Right lobe of liver (tissue), 6 donors: ENCODE data around the gene TNIK. TPM values are rescaled to one million over a fixed set of nuclear protein-coding genes. Genes with fewer than 3 reads are reported as not detected.

Experiments
- ATAC-seq, 4 donors: fragments of 200-7000 bp; cut with Tn5 transposase; one replicate each; pipeline ENCODE4 v1.9.1; 2020; ENCODE audit warnings: mild to moderate bottlenecking in 4 of 4, moderate library complexity in 4 of 4
- DNase-seq, 3 donors: peaks; one replicate each; pipeline ENCODE4 v3.0.0-alpha.2; 2020
- H3K27ac ChIP-seq, 3 donors: fragments of 200-600 bp; one replicate each; pipeline ENCODE4 v1.8.0; 2022
- H3K27me3 ChIP-seq, 2 donors: fragments of 200-600 bp; one replicate each; pipeline ENCODE4 v1.8.0; 2022
- H3K36me3 ChIP-seq, 4 donors: fragments of 200-600 bp; sonication (generic) in 1 of 4; one replicate each; pipeline versions ENCODE4 v1.5.1 to v1.8.0; 2017 to 2022; ENCODE audit warnings: control low read depth in 1 of 4
- H3K4me1 ChIP-seq, 4 donors: fragments of 200-600 bp; sonication (generic) in 1 of 4; one replicate each; pipeline versions ENCODE4 v1.5.1 to v1.8.0; 2017 to 2022; ENCODE audit warnings: control low read depth in 1 of 4
- H3K4me3 ChIP-seq, 3 donors: fragments of 200-600 bp; one replicate each; pipeline ENCODE4 v1.8.0; 2022
- H3K9me3 ChIP-seq, 4 donors: fragments of 200-600 bp; sonication (generic) in 1 of 4; one replicate each; pipeline versions ENCODE4 v1.5.1 to v1.8.0; 2017 to 2022; ENCODE audit warnings: control low read depth in 1 of 4
- POLR2A ChIP-seq: fragments of 450-650 bp; IDR thresholded peaks from one replicate; pipeline ENCODE4 v1.6.1; 2017; ENCODE audit warnings: antibody characterized with exemption, mild to moderate bottlenecking
- WGBS: methylation state at CpG from one replicate; pipeline ENCODE4 v1.1.6; 2018; ENCODE audit warnings: low coverage, low lambda C conversion rate; ENCODE audit not compliant: insufficient coverage; ENCODE audit errors: missing lambda C conversion rate; 5-methylcytosine and 5-hydroxymethylcytosine counted together
- intact Hi-C, 2 donors: fragments of 100-400 bp; cut with DNase I; formaldehyde crosslinking; loops; one replicate each; pipeline versions ENCODE4 v1.11.2 to v1.14.1; 2022
- total RNA-seq, 6 experiments: library from RNA; depleted of rRNA in 2 of 6; stranded (reverse); fragments of >200 nt in 2 of 6; fragmentation: NEBNext Ultra II Directional in 3 of 6; extraction: Animal tissue kit (Norgen Biotek cat#: 25700) in 3 of 6; gene quantifications; one replicate each; pipeline versions ENCODE4 v1.1.0 to v1.2.4, GENCODE V29; 2016 to 2023
- TF ChIP-seq, protein P1 (sequence below), 4 donors: fragments of 200-600 bp in 3 of 4; fragments of 450-650 bp in 1 of 4; IDR thresholded peaks; one replicate each; pipeline versions ENCODE4 v1.5.1 to v1.8.0; 2016 to 2022; ENCODE audit warnings: antibody characterized with exemption in 4 of 4, mild to moderate bottlenecking in 2 of 4
- donor health status: DM: no; HTN: yes; CAD: no.
- donor health status: DM: no; HTN: no; CAD: no.
- donor health status: DM: no; HTN: no; CAD: no.
- donor health status: DM: no; HTN: yes; CAD: no.
- donor health status: DM: no; HTN: yes; CAD: no.

The TNIK gene
- total RNA-seq, 6 experiments from 2014 or later = 5.2 to 8.0 (median 6.8) TPM

DNA sequence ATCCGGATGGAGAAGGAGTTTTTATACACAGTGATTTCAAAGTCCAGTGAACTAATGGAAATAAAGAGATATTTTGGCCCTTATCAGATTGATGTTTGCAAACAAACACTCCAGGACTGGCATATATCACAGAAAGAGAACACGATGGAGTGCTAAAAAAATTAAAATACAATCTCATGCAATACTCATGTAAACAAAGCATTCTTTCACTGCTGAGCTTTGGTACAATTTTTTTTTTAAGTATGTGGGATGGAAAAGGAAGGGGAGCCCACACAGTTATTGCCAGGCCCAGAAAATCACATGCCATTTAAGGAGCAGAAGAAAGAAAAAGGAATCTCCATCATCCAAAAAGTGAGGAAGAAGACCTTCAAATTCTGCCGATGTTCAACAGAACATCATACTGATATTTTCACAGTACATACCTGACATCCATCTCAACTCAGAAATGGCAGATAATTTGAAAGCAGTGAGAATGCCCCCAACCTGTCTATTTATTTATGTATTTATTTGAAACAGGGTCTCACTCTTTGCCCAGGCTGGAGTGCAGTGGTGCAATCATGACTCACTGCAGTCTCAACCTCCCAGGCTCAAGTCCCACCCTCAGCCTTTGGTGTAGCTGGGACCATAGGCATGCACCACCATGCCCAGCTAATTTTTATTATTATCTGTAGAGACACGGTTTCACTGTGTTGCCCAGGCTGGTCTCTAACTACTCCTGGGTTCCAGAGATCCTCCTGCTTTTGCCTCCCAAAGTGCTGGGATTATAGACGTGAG is 326.2 kb downstream of the TNIK start:
- Histone ChIP-seq H3K36me3 (no peaks in the 10 kb centered on the region), H3K9me3 (no peaks in the 10 kb centered on the region), H3K27me3 (no peaks in the 10 kb centered on the region), H3K4me3 (no peak overlapping the region), H3K4me1 (peaks cover 0 to 5% (median 0%) of the 10 kb centered on the region in 4 donors), H3K27ac (no peak overlapping the region)
- DNase-seq (no peak), ATAC-seq (peak in 1 of 4 donors; percentile 28)
- TF ChIP-seq, protein P1, sequence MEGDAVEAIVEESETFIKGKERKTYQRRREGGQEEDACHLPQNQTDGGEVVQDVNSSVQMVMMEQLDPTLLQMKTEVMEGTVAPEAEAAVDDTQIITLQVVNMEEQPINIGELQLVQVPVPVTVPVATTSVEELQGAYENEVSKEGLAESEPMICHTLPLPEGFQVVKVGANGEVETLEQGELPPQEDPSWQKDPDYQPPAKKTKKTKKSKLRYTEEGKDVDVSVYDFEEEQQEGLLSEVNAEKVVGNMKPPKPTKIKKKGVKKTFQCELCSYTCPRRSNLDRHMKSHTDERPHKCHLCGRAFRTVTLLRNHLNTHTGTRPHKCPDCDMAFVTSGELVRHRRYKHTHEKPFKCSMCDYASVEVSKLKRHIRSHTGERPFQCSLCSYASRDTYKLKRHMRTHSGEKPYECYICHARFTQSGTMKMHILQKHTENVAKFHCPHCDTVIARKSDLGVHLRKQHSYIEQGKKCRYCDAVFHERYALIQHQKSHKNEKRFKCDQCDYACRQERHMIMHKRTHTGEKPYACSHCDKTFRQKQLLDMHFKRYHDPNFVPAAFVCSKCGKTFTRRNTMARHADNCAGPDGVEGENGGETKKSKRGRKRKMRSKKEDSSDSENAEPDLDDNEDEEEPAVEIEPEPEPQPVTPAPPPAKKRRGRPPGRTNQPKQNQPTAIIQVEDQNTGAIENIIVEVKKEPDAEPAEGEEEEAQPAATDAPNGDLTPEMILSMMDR (IDR thresholded peaks at IDR 0.05) = no peak
- no peak for TF ChIP-seq POLR2A
- WGBS = 64% methylated on average over 5 of the region's 5 CpGs
- intact Hi-C loops = no loop called here

DNA sequence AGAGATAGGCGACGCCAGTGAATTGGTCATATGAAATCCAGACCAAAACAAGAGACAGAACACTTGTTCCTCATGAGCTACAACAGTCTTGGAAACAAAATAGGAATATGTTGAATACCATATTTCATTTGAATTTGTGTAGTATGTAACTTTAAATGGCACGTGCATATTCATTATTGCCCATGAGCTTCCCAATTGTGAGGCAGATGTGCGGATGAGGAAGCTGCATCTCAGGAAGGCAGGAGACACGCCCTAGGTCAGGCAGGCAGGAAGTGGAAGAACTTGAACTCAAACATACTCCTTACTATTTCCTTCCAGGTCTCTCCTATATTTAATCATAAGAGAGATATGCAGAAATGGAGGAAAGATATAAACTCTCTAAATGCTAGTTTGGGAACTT is 326.9 kb downstream of the TNIK start:
- H3K36me3 ChIP-seq = no peaks in the 10 kb centered on the region
- H3K27ac ChIP-seq = no peak overlapping the region
- no peaks in the 10 kb centered on the region for H3K9me3 ChIP-seq
- H3K4me1 ChIP-seq = peaks cover 0 to 5% (median 0%) of the 10 kb centered on the region in 4 donors
- no peak for TF ChIP-seq POLR2A
- TF ChIP-seq, protein P1 (IDR thresholded peaks at IDR 0.05) = no peak
- intact Hi-C loops = no loop called here
- DNase-seq (no peak), ATAC-seq (no peak)
- H3K4me3 ChIP-seq = no peak overlapping the region
- H3K27me3 ChIP-seq = no peaks in the 10 kb centered on the region
- 65% methylated on average over 5 of the region's 5 CpGs for WGBS

DNA sequence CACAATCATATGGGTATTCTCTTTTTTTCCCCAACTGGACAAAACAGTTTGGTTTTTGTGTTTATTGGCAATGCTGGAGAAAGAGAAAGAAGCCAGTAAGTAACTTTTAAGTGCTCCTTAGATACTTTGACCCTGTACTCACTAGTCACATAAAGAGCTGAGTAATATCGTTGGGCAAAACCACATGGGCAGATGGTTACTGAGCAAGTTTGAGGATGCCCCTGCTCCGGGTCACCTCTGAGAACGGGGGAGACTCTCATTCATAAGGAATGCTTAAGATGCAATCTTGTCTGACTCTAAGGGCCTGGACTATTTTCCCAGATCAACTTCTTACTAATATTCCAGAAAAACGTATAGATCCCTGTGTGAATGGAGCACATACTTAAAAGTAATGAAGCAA is 327.3 kb downstream of the TNIK start:
- H3K4me1 ChIP-seq = peaks cover 0 to 5% (median 0%) of the 10 kb centered on the region in 4 donors
- H3K27me3 ChIP-seq = no peaks in the 10 kb centered on the region
- no peak overlapping the region for H3K27ac ChIP-seq
- H3K9me3 ChIP-seq = no peaks in the 10 kb centered on the region
- WGBS = 89% methylated on average over 4 of the region's 4 CpGs
- H3K36me3 ChIP-seq = no peaks in the 10 kb centered on the region
- intact Hi-C loops = no loop called here
- ATAC-seq (no peak), DNase-seq (no peak)
- no peak for TF ChIP-seq POLR2A
- TF ChIP-seq, protein P1 (IDR thresholded peaks at IDR 0.05) = no peak
- no peak overlapping the region for H3K4me3 ChIP-seq

DNA sequence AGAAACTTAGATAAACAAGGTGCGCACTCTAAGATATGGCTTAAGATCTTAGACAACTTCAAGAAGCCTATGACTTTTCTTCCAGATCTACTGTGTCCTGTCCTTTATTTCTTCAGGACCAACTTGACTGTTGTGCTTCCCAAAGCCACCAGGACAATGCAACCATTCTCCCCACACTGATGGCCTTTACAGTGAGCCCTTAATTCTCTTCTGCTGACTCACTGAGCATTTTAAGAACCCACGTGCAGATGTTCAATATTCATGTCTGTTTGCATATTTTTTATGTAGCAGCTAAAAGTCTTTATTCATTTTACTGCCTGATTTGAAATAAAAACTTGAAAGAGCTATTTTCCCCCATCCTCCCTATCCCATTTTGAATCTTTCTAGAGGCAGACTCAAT is 330.4 kb downstream of the TNIK start:
- no peak for DNase-seq
- ATAC-seq = no peak
- Histone ChIP-seq H3K27me3 (no peaks in the 10 kb centered on the region), H3K27ac (no peak overlapping the region), H3K36me3 (no peaks in the 10 kb centered on the region), H3K9me3 (no peaks in the 10 kb centered on the region), H3K4me3 (no peak overlapping the region), H3K4me1 (peaks cover 0 to 5% (median 0%) of the 10 kb centered on the region in 4 donors)
- intact Hi-C loops = no loop called here
- TF ChIP-seq POLR2A = no peak
- TF ChIP-seq, protein P1 (IDR thresholded peaks at IDR 0.05) = no peak
- 85% methylated on average over 2 of the region's 2 CpGs for WGBS
